HPDE6-E6E7 (cell line): ENCODE measurements around the gene TKFC.

ENCODE experiments used
- DNase-seq: peaks from one replicate; pipeline ENCODE4 v3.0.0; 2011; ENCODE audit warnings: missing footprints; ENCODE audit errors: extremely low spot score

Gene TKFC

GRCh38 chr11:61332797-61333549 lies at the start of gene TKFC, which contains the start of gene DDB1:
TSS of gene TKFC (plus strand) at chr11:61333228. CDS start at chr11:61334729, 1,501 bp downstream.
TSS of gene DDB1 (minus strand) at chr11:61333105. CDS start at chr11:61332968, 137 bp downstream.
- DNase-seq = peak; percentile 93

GRCh38 chr11:61283613-61284012 lies 49.4 kb upstream of the TKFC start:
- no peak for DNase-seq

GRCh38 chr11:61287338-61287977 lies 45.6 kb upstream of the TKFC start:
- DNase-seq = no peak

- no peak for DNase-seq
These were observed 41.9 kb upstream of the TKFC start for GRCh38 chr11:61290905-61291690.

GRCh38 chr11:61292356-61292755 lies 40.7 kb upstream of the TKFC start:
- no peak for DNase-seq

GRCh38 chr11:61293867-61294716 lies 38.9 kb upstream of the TKFC start:
- DNase-seq = peak; percentile 36

- peak; percentile 56 for DNase-seq
These were observed 38.1 kb upstream of the TKFC start, which contains the start of gene VWCE for GRCh38 chr11:61294717-61295595. TSS of gene VWCE (minus strand) at chr11:61295316. CDS start at chr11:61295037, 279 bp downstream.

GRCh38 chr11:61295596-61295926 lies 37.5 kb upstream of the TKFC start:
- no peak for DNase-seq

GRCh38 chr11:61297341-61297740 lies 35.7 kb upstream of the TKFC start:
- no peak for DNase-seq

- peak; percentile 80 for DNase-seq
These were observed 35.3 kb upstream of the TKFC start for GRCh38 chr11:61297746-61298145.

- DNase-seq = no peak
These were observed 34.3 kb upstream of the TKFC start for GRCh38 chr11:61298663-61299244.

- DNase-seq = no peak
These were observed 30.5 kb upstream of the TKFC start for GRCh38 chr11:61302550-61302949.

GRCh38 chr11:61303725-61304124 lies 29.3 kb upstream of the TKFC start:
- no peak for DNase-seq

- DNase-seq = no peak
These were observed 27.6 kb upstream of the TKFC start for GRCh38 chr11:61305417-61305816.

- DNase-seq = no peak
These were observed 26.8 kb upstream of the TKFC start for GRCh38 chr11:61306221-61306620.

- no peak for DNase-seq
These were observed 25.7 kb upstream of the TKFC start for GRCh38 chr11:61307354-61307753.

GRCh38 chr11:61309141-61309540 lies 23.9 kb upstream of the TKFC start:
- DNase-seq = no peak

GRCh38 chr11:61309739-61310138 lies 23.3 kb upstream of the TKFC start:
- DNase-seq = no peak

GRCh38 chr11:61310749-61311148 lies 22.3 kb upstream of the TKFC start:
- no peak for DNase-seq

GRCh38 chr11:61315260-61315659 lies 17.8 kb upstream of the TKFC start:
- no peak for DNase-seq
